ENCODE results near the gene LRRC10B. TPM values are rescaled to one million over a fixed set of nuclear protein-coding genes. Genes with fewer than 3 reads are reported as not detected.

Gene LRRC10B
- total and polyA plus RNA-seq, 2 of the 8 experiments (the other 6 are each of a cell fraction or from before 2014, with no cell fraction given): 0.47 to 0.71 TPM

DNA sequence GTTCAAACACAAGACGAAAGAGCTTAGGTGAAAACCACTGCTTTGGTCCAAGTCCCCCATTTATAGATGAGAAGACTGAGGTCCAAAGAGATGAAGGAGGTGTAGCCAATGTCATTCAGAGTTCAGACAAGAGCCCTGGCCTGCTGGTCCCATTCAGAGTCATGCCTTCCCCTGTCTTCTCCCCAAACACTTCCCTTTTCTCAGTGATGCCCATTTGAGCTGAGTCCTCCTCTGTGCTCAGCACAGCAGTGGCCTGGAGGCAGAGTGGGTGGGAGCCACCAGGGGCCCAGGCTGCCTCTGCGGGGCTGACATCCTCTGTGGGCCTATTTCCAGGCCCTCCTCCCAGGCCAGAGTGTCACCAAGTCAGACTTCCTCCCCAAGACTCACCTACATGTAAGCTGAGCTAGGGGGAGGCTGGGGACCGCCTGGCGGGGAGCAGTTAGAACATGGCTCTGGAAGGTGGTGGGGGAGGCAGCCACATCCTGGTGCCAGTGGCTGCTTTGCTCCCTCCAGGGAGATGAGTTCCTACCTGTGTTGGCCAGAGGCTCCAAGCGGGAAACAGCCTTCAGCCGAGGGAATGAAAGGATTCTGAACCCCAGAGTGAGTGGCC, 22.4 kb upstream of the LRRC10B start:
- H2BK15ac ChIP-seq (ENCODE audit: low read length): no peak overlapping the region
- no peaks in the 10 kb centered on the region; the same call in 1 of the 2 replicates for H3K23me2 ChIP-seq (ENCODE audit: low read depth, low read length)
- POLR2A ChIA-PET (ENCODE audit: partially characterized antibody): interaction anchor here (1.0 to 1.5 kb wide), 3 partner anchors 8 to 31 kb away, joined by 3 to 4 read pairs (median 4); no protein-coding TSS in a partner anchor
- peaks cover 0 to 31% (median 24%) of the 10 kb centered on the region in 4 experiments; a peak in 6 of 7 replicates for H3K4me1 ChIP-seq (replicated peaks in 1 of 4; ENCODE audit: control insufficient read depth in 3 of 4, insufficient read depth in 4 of 4, low read length in 3 of 4)
- H2BK20ac ChIP-seq (ENCODE audit: low read length): no peak overlapping the region
- no peak overlapping the region for H4K91ac ChIP-seq (replicated peaks; ENCODE audit: insufficient read length, low read length)
- H3K23ac ChIP-seq (ENCODE audit: insufficient read length): no peak overlapping the region
- H2BK12ac ChIP-seq (ENCODE audit: low read depth, low read length): no peak overlapping the region
- H3K79me1 ChIP-seq (ENCODE audit: low read depth, low read length): no peaks in the 10 kb centered on the region
- no peak overlapping the region for H3K14ac ChIP-seq (ENCODE audit: insufficient read length)
- H4K8ac ChIP-seq (ENCODE audit: extremely low read depth, insufficient read depth, low read length): no peak overlapping the region
- no peak overlapping the region for H3K18ac ChIP-seq (ENCODE audit: extremely low read depth, low read length)
- no peaks in the 10 kb centered on the region for H3K79me2 ChIP-seq (ENCODE audit: control insufficient read depth in 1 of 2, insufficient read depth in 2 of 2, low read length in 2 of 2)
- no peaks in the 10 kb centered on the region for H4K20me1 ChIP-seq (replicated peaks in 1 of 2; ENCODE audit: control insufficient read depth in 1 of 2, insufficient read depth in 2 of 2, low read length in 2 of 2)
- no peak overlapping the region for H3K27ac ChIP-seq (ENCODE audit: low read depth, low read length)
- H3K9me3 ChIP-seq (ENCODE audit: insufficient read depth in 2 of 2, low read depth in 1 of 2, low read length in 1 of 2): no peaks in the 10 kb centered on the region
- no peak overlapping the region; the same call in 1 of the 2 replicates for H2BK5ac ChIP-seq (ENCODE audit: low read depth, low read length)
- H3K9ac ChIP-seq (replicated peaks in 1 of 4; ENCODE audit: extremely low read depth in 1 of 4, low read depth in 3 of 4, low read length in 3 of 4): no peak overlapping the region
- H3K36me3 ChIP-seq (ENCODE audit: control insufficient read depth in 2 of 4, insufficient read depth in 4 of 4, low read length in 3 of 4): no peaks in the 10 kb centered on the region; a peak in 1 of 8 replicates
- no peak overlapping the region for H3K4me2 ChIP-seq (ENCODE audit: insufficient read depth in 1 of 2, low read depth in 2 of 2, low read length in 2 of 2)
- 0 out of 7 replicates have a peak, but pooled peaks cover 0 to 2% (median 0%) of the 10 kb centered on the region in 4 experiments for H3K27me3 ChIP-seq (replicated peaks in 1 of 4; ENCODE audit: control insufficient read depth in 3 of 4, extremely low read depth in 1 of 4, insufficient read depth in 3 of 4, low read length in 3 of 4)
- FAIRE-seq (no peak), DNase-seq (ENCODE audit: low read depth in 1 of 2, low spot score in 2 of 2) (no peak)
- no peak overlapping the region for H2AFZ ChIP-seq (ENCODE audit: low read length)
- TF ChIP-seq ASH2L (IDR thresholded peaks at IDR 0.05; ENCODE audit: low read length): no peak
- no peak for TF ChIP-seq JUND (IDR thresholded peaks at IDR 0.05; ENCODE audit: low read length)
- no peak for TF ChIP-seq RBBP5 (IDR thresholded peaks at IDR 0.05; ENCODE audit: borderline replicate concordance, low read depth, low read length)
- no peak for TF ChIP-seq USF2 (IDR thresholded peaks at IDR 0.05; ENCODE audit: low read length)
- no peak for TF ChIP-seq PHF8 (conservative IDR thresholded peaks at IDR 0.05; ENCODE audit: low read depth, low read length)
- no peak overlapping the region for H4K5ac ChIP-seq (ENCODE audit: insufficient read length, low read depth, low read length)
- no peak overlapping the region for H3K4me3 ChIP-seq (ENCODE audit: extremely low read depth in 1 of 4, insufficient read depth in 2 of 4, low read depth in 3 of 4, low read length in 4 of 4)
- no peak overlapping the region for H2BK120ac ChIP-seq (replicated peaks; ENCODE audit: low read depth, low read length)
- H3K4ac ChIP-seq (replicated peaks; ENCODE audit: insufficient read length, low read depth, low read length): no peak overlapping the region
- CTCF ChIA-PET (ENCODE audit: partially characterized antibody): interaction anchor here (1.0 to 57.8 kb wide), 6 partner anchors 8 to 40 kb away, joined by 3 to 2106 read pairs (median 4); partner anchors contain the start of gene LRRC10B
- H3K56ac ChIP-seq (replicated peaks; ENCODE audit: insufficient read length, low read depth, low read length): no peak overlapping the region
- H2AK5ac ChIP-seq (ENCODE audit: low read depth, low read length): no peak overlapping the region
- WGBS, 2 experiments (ENCODE audit: extremely low coverage in 1 of 2, insufficient coverage in 1 of 2, insufficient read length in 1 of 2, insufficient replicate concordance in 2 of 2, low coverage in 1 of 2, low lambda C conversion rate in 2 of 2, missing lambda C conversion rate in 1 of 2): 93% methylated on average over 6 of the region's 6 CpGs; no CpG with 5 or more reads in 1 of the 2 experiments
